HCT116 (cell line): ENCODE data around the gene LAMTOR3. TPM values are rescaled to one million over a fixed set of nuclear protein-coding genes. Genes with fewer than 3 reads are reported as not detected.

Experiments
- ATAC-seq: fragments of 200-7000 bp; cut with Tn5 transposase; 2 replicates; pipeline ENCODE4 v1.9.1; 2020; ENCODE audit warnings: mild to moderate bottlenecking, moderate library complexity
- BruUV-seq: library from RNA; stranded (reverse); fragments of 400-500 nt; replicated peaks from 2 replicates; lab custom pipeline; 2021; lab: Mats Ljungman, UMichigan
- CTCF ChIA-PET: fragments of 300-600 bp; sonication (Branson Sonifier 250); formaldehyde crosslinking; loops from one replicate; lab custom pipeline; 2021; ENCODE audit warnings: antibody characterized with exemption; lab: Charles Lee
- POLR2A ChIA-PET: fragments of 300-600, 350-600 bp; sonication (Branson Sonifier 250); formaldehyde crosslinking; loops from one replicate; lab custom pipeline; 2021; ENCODE audit warnings: antibody characterized with exemption; lab: Charles Lee
- RAD21 ChIA-PET, 2 experiments: fragments of 300-600 bp; sonication (Branson Sonifier 250); formaldehyde crosslinking; loops; one replicate each; lab custom pipeline; 2023; ENCODE audit warnings: low total read pairs in 2 of 2; ENCODE audit not compliant: uncharacterized antibody in 2 of 2, unreplicated experiment in 2 of 2, low non-redundant PET in 1 of 2; lab: Charles Lee
- DNase-seq: peaks from one replicate; pipeline ENCODE4 v3.0.0-alpha.2; 2010; ENCODE audit warnings: low read depth, low spot score
- H2AFZ ChIP-seq: fragments of 200-600 bp; shearing (Covaris generic), sonication (generic); 2 replicates; pipeline ENCODE4 v1.6.1; 2017; ENCODE audit warnings: low read depth, mixed run types, mixed read lengths, antibody characterized with exemption, low read length; ENCODE audit not compliant: poor library complexity, severe bottlenecking
- H3K27ac ChIP-seq: 2 replicates; pipeline ENCODE4 v1.5.1; 2012; ENCODE audit warnings: low read depth, low read length
- H3K27me3 ChIP-seq: fragments of 200-600 bp; sonication (generic); 2 replicates; pipeline ENCODE4 v1.6.1; 2016; ENCODE audit warnings: mixed run types, low read length, mixed read lengths; ENCODE audit not compliant: insufficient read depth
- H3K36me3 ChIP-seq, 2 experiments: fragments of 200-500 bp in 1 of 2; fragments of 200-600 bp in 1 of 2; sonication (Bioruptor generic) in 1 of 2; sonication (generic) in 1 of 2; 2 replicates each; pipeline versions ENCODE4 v1.5.1 to v1.6.1; 2014 to 2016; ENCODE audit warnings: low read length in 2 of 2, inconsistent platforms in 1 of 2, mixed read lengths in 1 of 2, mixed run types in 1 of 2; ENCODE audit not compliant: insufficient read depth in 2 of 2, control insufficient read depth in 1 of 2
- H3K4me1 ChIP-seq, 2 experiments: fragments of 200-600 bp in 1 of 2; sonication (generic) in 1 of 2; 2 replicates each; pipeline versions ENCODE4 v1.5.1 to v1.6.1; 2012 to 2017; ENCODE audit warnings: low read length in 2 of 2, inconsistent platforms in 1 of 2, mild to moderate bottlenecking in 1 of 2, mixed read lengths in 1 of 2, mixed run types in 1 of 2, moderate library complexity in 1 of 2; ENCODE audit not compliant: insufficient read depth in 2 of 2, control insufficient read depth in 1 of 2
- H3K4me2 ChIP-seq: fragments of 200-600 bp; sonication (generic); 2 replicates; pipeline ENCODE4 v1.6.1; 2017; ENCODE audit warnings: mixed run types, low read length, mixed read lengths
- H3K4me3 ChIP-seq, 2 experiments: fragments of 200-600 bp in 1 of 2; sonication (generic) in 1 of 2; replicated peaks in 1 of 2; 2 replicates each; pipeline ENCODE4 v1.5.1; 2011 to 2016; ENCODE audit warnings: low read length in 2 of 2, control low read depth in 1 of 2, low read depth in 1 of 2, mild to moderate bottlenecking in 1 of 2, mixed read lengths in 1 of 2, mixed run types in 1 of 2
- H3K79me2 ChIP-seq: fragments of 200-600 bp; sonication (generic); 2 replicates; pipeline ENCODE4 v1.6.1; 2017; ENCODE audit warnings: mild to moderate bottlenecking, mixed run types, low read length, moderate library complexity, mixed read lengths; ENCODE audit not compliant: insufficient read depth
- H3K9ac ChIP-seq: fragments of 200-600 bp; sonication (generic); 2 replicates; pipeline ENCODE4 v1.6.1; 2016; ENCODE audit warnings: low read length, mixed read lengths
- H3K9me2 ChIP-seq: fragments of 200-600 bp; sonication (generic), shearing (Covaris generic); 2 replicates; pipeline ENCODE4 v1.6.1; 2017; ENCODE audit warnings: mixed run types, mild to moderate bottlenecking, moderate library complexity; ENCODE audit not compliant: insufficient read depth
- H3K9me3 ChIP-seq, 2 experiments: fragments of 200-500 bp in 1 of 2; fragments of 200-600 bp in 1 of 2; sonication (Bioruptor generic) in 1 of 2; sonication (generic) in 1 of 2; 2 replicates each; pipeline ENCODE4 v1.6.1; 2014 to 2017; ENCODE audit warnings: low read length in 2 of 2, mixed read lengths in 2 of 2, inconsistent platforms in 1 of 2, low read depth in 1 of 2, mild to moderate bottlenecking in 1 of 2, mixed run types in 1 of 2, moderate library complexity in 1 of 2; ENCODE audit not compliant: control insufficient read depth in 1 of 2, insufficient read depth in 1 of 2
- H4K20me1 ChIP-seq: fragments of 200-600 bp; sonication (generic), shearing (Covaris generic); 2 replicates; pipeline ENCODE4 v1.6.1; 2017; ENCODE audit warnings: mixed run types, mild to moderate bottlenecking, moderate library complexity; ENCODE audit not compliant: insufficient read depth
- CBX3 ChIP-seq: IDR thresholded peaks from 2 replicates; pipeline ENCODE4 v1.6.1; 2012; ENCODE audit warnings: low read depth
- CEBPB ChIP-seq: IDR thresholded peaks from 2 replicates; pipeline ENCODE4 v1.6.1; 2012; ENCODE audit warnings: low read depth
- EGR1 ChIP-seq: IDR thresholded peaks from 2 replicates; pipeline ENCODE4 v1.6.1; 2012; ENCODE audit warnings: low read depth
- ELF1 ChIP-seq: IDR thresholded peaks from 2 replicates; pipeline ENCODE4 v1.6.1; 2012; ENCODE audit warnings: low read depth, borderline replicate concordance
- EZH2 ChIP-seq: fragments of 200-600 bp; sonication (generic); IDR thresholded peaks from 2 replicates; pipeline ENCODE4 v1.6.1; 2017; ENCODE audit warnings: antibody characterized with exemption, mixed run types
- FOSL1 ChIP-seq: IDR thresholded peaks from 2 replicates; pipeline ENCODE4 v1.6.1; 2012; ENCODE audit warnings: low read depth
- JUND ChIP-seq: IDR thresholded peaks from 2 replicates; pipeline ENCODE4 v1.6.1; 2012
- POLR2A ChIP-seq: IDR thresholded peaks from 2 replicates; pipeline ENCODE4 v1.7.0; 2011; ENCODE audit warnings: borderline replicate concordance; ENCODE audit not compliant: insufficient read depth, insufficient read length; ENCODE audit errors: extremely low read depth
- POLR2AphosphoS5 ChIP-seq: IDR thresholded peaks from 2 replicates; pipeline ENCODE4 v1.6.1; 2011; ENCODE audit warnings: mild to moderate bottlenecking, low read depth, low read length, moderate library complexity
- RAD21 ChIP-seq: IDR thresholded peaks from 2 replicates; pipeline ENCODE4 v1.6.1; 2012; ENCODE audit warnings: low read depth, mild to moderate bottlenecking
- SP1 ChIP-seq: IDR thresholded peaks from 2 replicates; pipeline ENCODE4 v1.6.1; 2012; ENCODE audit warnings: low read depth
- TCF7L2 ChIP-seq: IDR thresholded peaks from 2 replicates; pipeline ENCODE4 v1.7.0; 2011; ENCODE audit warnings: borderline replicate concordance, inconsistent platforms; ENCODE audit not compliant: insufficient read depth, insufficient read length; ENCODE audit errors: extremely low read depth
- YY1 ChIP-seq: IDR thresholded peaks from 2 replicates; pipeline ENCODE4 v1.6.1; 2011; ENCODE audit warnings: low read length, low read depth, moderate library complexity, mild to moderate bottlenecking; ENCODE audit not compliant: insufficient replicate concordance; ENCODE audit errors: extremely low read depth
- ZFX ChIP-seq: fragments of 450-650 bp; IDR thresholded peaks from 2 replicates; pipeline ENCODE4 v1.6.1; 2017
- ZNF274 ChIP-seq: fragments of 200-500 bp; sonication (Bioruptor generic); IDR thresholded peaks from 2 replicates; pipeline ENCODE4 v1.6.1; 2014; ENCODE audit warnings: mild to moderate bottlenecking, low read depth, low read length, inconsistent platforms
- intact Hi-C: fragments of 100-400 bp; cut with micrococcal nuclease; formaldehyde crosslinking; loops from 2 replicates; pipeline ENCODE4 v1.10.0; 2022
- total RNA-seq: library from RNA; stranded (reverse); gene quantifications from one replicate; pipeline ENCODE4 v1.2.1, GENCODE V29; 2021; ENCODE audit not compliant: unreplicated experiment
- TF ChIP-seq, protein P1 (sequence below): IDR thresholded peaks from 2 replicates; pipeline ENCODE4 v1.6.1; 2012; ENCODE audit warnings: low read depth
- TF ChIP-seq, protein P2 (sequence below): IDR thresholded peaks from 2 replicates; pipeline ENCODE4 v1.6.1; 2012
- TF ChIP-seq, protein P3 (sequence below), 3 experiments: fragments of 200-600 bp in 1 of 3; sonication (generic) in 1 of 3; IDR thresholded peaks in 2 of 3; conservative IDR thresholded peaks in 1 of 3; 2 replicates each; pipeline ENCODE4 v1.5.1; 2012 to 2017; ENCODE audit warnings: low read depth in 2 of 3, low read length in 2 of 3, antibody characterized with exemption in 1 of 3, borderline replicate concordance in 1 of 3, control low read depth in 1 of 3, mild to moderate bottlenecking in 1 of 3, mixed read lengths in 1 of 3, mixed run types in 1 of 3, moderate library complexity in 1 of 3; ENCODE audit not compliant: insufficient read depth in 1 of 3

Gene LAMTOR3
- total RNA-seq, 1 experiment from 2014 or later: 21.0 TPM

DNA sequence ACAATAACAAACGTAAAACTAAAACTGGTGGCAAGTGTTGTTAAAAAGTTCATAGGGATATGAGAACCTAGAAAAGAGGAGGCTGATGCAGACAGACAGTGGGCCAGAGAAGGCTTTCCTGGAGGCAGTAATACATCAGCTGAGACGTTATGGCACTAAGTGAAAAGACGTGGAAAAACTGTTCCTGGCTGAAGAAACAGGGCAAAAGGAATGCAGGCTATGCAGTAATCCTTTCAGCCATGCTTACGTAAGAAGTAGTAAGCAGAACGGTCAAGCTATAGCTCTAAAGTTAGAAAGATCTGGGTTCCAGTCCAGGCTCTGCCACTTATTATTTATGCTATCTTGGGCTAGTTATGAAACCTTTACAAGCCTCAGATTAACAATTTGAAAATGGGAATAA lies 6.4 kb downstream of the LAMTOR3 start (continued):
- TF ChIP-seq POLR2AphosphoS5: no peak
- TF ChIP-seq RAD21: no peak
- no peak for TF ChIP-seq ELF1

DNA sequence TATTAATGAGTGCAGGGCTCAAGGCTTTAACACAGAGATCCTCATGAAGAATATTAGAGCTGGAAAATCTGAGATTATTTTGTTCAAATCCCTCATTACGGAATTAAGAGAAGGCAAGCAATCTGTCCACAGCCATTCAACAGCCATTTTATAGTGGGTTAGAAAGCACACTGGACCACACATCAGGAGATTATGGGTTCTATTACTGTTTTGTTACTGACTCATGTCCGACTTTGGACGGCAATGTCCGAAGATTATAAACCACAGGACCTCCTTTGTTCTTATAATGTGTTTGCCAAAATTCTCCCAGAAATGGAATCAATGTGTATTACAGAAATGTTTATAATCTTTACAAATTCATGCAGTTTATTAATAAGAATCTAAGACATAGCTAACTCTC lies 8.1 kb downstream of the LAMTOR3 start:
- Histone ChIP-seq H3K36me3 (peaks cover 0 to 2% of the 10 kb centered on the region in 2 experiments; a peak in 1 of 4 replicates), H3K4me3 (no peak overlapping the region), H3K27me3 (no peaks in the 10 kb centered on the region), H4K20me1 (no peaks in the 10 kb centered on the region), H2AFZ (no peak overlapping the region), H3K79me2 (peaks cover 7% of the 10 kb centered on the region), H3K9me2 (no peaks in the 10 kb centered on the region), H3K4me2 (no peak overlapping the region), H3K9me3 (no peaks in the 10 kb centered on the region), H3K9ac (no peak overlapping the region), H3K4me1 (no peaks in the 10 kb centered on the region), H3K27ac (no peak overlapping the region)
- no peak for TF ChIP-seq YY1
- TF ChIP-seq ELF1: no peak
- TF ChIP-seq SP1: no peak
- TF ChIP-seq ZFX: no peak
- TF ChIP-seq CEBPB: no peak
- TF ChIP-seq, protein P1, sequence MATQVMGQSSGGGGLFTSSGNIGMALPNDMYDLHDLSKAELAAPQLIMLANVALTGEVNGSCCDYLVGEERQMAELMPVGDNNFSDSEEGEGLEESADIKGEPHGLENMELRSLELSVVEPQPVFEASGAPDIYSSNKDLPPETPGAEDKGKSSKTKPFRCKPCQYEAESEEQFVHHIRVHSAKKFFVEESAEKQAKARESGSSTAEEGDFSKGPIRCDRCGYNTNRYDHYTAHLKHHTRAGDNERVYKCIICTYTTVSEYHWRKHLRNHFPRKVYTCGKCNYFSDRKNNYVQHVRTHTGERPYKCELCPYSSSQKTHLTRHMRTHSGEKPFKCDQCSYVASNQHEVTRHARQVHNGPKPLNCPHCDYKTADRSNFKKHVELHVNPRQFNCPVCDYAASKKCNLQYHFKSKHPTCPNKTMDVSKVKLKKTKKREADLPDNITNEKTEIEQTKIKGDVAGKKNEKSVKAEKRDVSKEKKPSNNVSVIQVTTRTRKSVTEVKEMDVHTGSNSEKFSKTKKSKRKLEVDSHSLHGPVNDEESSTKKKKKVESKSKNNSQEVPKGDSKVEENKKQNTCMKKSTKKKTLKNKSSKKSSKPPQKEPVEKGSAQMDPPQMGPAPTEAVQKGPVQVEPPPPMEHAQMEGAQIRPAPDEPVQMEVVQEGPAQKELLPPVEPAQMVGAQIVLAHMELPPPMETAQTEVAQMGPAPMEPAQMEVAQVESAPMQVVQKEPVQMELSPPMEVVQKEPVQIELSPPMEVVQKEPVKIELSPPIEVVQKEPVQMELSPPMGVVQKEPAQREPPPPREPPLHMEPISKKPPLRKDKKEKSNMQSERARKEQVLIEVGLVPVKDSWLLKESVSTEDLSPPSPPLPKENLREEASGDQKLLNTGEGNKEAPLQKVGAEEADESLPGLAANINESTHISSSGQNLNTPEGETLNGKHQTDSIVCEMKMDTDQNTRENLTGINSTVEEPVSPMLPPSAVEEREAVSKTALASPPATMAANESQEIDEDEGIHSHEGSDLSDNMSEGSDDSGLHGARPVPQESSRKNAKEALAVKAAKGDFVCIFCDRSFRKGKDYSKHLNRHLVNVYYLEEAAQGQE: no peak
- TF ChIP-seq, protein P2, sequence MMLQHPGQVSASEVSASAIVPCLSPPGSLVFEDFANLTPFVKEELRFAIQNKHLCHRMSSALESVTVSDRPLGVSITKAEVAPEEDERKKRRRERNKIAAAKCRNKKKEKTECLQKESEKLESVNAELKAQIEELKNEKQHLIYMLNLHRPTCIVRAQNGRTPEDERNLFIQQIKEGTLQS: no peak
- no peak for TF ChIP-seq TCF7L2
- TF ChIP-seq FOSL1: no peak
- TF ChIP-seq JUND: no peak
- no peak for TF ChIP-seq CBX3
- no peak for TF ChIP-seq POLR2A
- no peak for TF ChIP-seq EGR1
- TF ChIP-seq POLR2AphosphoS5: no peak
- TF ChIP-seq EZH2: no peak
- TF ChIP-seq ZNF274: no peak
- TF ChIP-seq RAD21: no peak
- TF ChIP-seq, protein P3, sequence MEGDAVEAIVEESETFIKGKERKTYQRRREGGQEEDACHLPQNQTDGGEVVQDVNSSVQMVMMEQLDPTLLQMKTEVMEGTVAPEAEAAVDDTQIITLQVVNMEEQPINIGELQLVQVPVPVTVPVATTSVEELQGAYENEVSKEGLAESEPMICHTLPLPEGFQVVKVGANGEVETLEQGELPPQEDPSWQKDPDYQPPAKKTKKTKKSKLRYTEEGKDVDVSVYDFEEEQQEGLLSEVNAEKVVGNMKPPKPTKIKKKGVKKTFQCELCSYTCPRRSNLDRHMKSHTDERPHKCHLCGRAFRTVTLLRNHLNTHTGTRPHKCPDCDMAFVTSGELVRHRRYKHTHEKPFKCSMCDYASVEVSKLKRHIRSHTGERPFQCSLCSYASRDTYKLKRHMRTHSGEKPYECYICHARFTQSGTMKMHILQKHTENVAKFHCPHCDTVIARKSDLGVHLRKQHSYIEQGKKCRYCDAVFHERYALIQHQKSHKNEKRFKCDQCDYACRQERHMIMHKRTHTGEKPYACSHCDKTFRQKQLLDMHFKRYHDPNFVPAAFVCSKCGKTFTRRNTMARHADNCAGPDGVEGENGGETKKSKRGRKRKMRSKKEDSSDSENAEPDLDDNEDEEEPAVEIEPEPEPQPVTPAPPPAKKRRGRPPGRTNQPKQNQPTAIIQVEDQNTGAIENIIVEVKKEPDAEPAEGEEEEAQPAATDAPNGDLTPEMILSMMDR (IDR thresholded peaks at IDR 0.05 in 2 of 3, conservative IDR thresholded peaks at IDR 0.05 in 1 of 3; ENCODE audit: borderline replicate concordance in 1 of 3, insufficient read depth in 1 of 3, low read depth in 2 of 3, low read length in 2 of 3): no peak
- intact Hi-C loops: loop anchor here (10.0 kb wide), 1 partner anchor 161 kb away; no protein-coding TSS in a partner anchor
- ChIA-PET RAD21 (no interaction called here), CTCF (interaction anchor here (0.8 to 2.1 kb wide), 4 partner anchors 8 to 75 kb away, joined by 3 to 35 read pairs (median 6); partner anchors contain the start of gene LAMTOR3), POLR2A (no interaction called here)
- no TSS peak for BruUV-seq
- no peak for DNase-seq
- no peak for ATAC-seq
